Left forelimb (tissue), 1 donor: ENCODE measurements around the gene CCSER1.

ENCODE experiments used
- DNase-seq: peaks from one replicate; pipeline ENCODE4 v3.0.0-alpha.2; 2018; ENCODE audit warnings: low spot score

CCSER1 gene

GRCh38 chr4:90958256-90958895 is 831.2 kb downstream of the CCSER1 start:
- no peak for DNase-seq

- DNase-seq = no peak
Observed at GRCh38 chr4:90960433-90960832, 833.2 kb downstream of the CCSER1 start.

DNA sequence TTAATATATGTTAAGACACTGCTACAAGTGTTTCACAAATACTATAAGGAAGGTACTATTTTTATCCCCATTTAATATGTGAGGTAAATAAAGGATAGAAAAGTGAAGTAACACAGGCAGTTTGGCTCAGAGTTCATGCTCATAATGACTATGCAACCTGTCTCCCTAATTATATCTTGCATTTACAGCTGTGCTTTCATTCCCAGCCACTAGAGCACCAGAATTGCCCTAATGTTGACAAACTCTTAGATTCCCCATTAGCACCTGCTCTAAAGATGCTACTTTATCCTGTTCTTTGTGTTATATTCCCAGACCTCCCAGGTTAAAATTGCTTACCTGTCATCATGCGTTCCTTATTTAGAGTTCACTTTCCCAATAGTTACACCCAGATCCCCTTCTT is 833.6 kb downstream of the CCSER1 start:
- no peak for DNase-seq

GRCh38 chr4:90970021-90970420 is 842.8 kb downstream of the CCSER1 start:
- DNase-seq = no peak

GRCh38 chr4:90977726-90978125 is 850.5 kb downstream of the CCSER1 start:
- DNase-seq = no peak

GRCh38 chr4:90979556-90979955 is 852.4 kb downstream of the CCSER1 start:
- DNase-seq = no peak

GRCh38 chr4:90982813-90983212 is 855.6 kb downstream of the CCSER1 start:
- DNase-seq = no peak

DNA sequence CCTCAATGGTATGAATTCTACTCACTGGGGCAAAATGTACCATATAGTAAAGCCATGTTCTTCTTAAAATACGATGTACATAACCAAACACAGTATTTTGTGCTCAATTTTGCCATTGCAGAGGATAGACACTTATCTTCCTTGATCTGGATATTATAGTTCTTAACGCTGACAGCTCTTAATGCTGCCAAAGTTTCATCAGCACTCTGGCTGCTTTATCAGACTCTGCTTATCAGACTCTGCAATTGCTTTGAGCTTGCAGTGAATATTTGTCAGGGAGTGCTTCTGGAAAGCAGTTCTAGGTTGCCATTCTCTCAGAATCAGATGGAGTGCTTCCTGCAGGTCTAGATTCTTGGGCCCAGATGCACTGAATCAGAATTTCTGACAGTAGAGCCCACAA is 863.1 kb downstream of the CCSER1 start:
- DNase-seq = no peak

DNA sequence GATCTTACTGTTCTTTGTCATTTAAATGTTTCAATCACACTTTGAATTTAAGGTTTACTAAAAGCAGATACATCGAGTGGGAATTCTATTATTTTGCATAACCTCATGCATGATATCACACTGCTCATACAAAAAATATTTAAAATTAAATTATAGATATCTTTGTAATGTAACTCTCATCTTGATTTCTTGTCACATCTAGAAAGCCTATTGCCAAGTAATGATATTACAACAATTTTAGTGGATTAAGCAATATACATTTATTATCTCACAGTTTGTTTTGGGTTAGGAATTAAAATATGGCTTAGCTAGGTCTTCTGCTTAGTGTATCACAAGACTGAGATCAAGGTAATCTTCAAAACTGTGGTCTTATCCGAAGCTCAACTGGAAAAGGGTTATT is 865.0 kb downstream of the CCSER1 start:
- no peak for DNase-seq

DNA sequence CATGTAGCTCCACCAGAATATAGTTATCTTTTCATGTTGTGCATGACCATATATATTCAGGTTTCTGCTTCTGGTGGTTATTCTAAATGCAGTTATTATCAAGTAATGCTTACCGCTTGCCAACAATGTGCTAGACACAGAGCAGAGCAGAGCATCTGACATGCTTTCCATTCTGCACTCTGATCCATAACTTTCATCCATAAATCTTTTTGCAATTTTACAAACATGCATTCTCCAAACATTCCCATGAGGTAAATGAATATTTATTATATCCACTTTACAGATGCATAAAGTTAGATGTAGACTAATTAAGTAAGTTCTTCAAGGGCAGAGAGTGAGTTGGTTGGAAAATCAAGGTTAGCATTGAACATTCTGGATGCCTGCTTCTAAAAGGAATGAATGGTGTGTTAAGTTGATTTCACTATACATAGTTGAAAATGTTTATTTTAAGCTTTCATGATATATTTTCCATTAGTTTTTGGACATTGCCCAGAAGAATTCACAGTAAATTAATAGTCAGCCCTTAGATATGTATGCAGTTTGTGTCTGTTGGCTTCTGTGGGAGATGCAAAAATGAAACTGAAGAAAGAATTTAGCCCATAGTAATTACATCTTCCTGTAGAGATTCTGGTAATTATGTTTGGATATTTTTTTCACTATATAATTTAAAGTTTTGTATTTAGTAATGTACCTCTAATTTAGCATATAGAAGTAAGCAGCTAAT is 867.8 kb downstream of the CCSER1 start:
- DNase-seq = no peak

GRCh38 chr4:90995996-90996395 is 868.8 kb downstream of the CCSER1 start:
- DNase-seq = no peak

- no peak for DNase-seq
Observed at GRCh38 chr4:90996813-90997212, 869.6 kb downstream of the CCSER1 start.

DNA sequence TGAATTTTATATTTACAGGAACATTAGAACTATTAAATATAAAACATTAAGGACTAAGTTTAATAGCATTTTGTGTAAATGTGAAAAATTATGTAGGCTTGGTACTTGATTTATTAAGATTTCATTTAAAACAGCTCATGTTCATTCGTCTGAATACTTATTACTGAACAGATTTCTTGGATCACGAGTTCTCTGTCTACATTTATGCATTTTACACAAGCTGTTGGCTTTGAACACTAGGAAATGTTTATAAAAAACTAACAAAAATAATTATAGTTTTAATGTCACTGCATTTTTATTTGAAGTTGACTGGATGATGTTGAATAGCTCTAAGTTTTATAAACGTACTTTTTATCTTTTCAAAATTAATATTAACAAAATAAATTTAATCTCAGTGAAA is 888.7 kb downstream of the CCSER1 start:
- no peak for DNase-seq

- DNase-seq = no peak
Observed at GRCh38 chr4:91019513-91019912, 892.3 kb downstream of the CCSER1 start.

DNA sequence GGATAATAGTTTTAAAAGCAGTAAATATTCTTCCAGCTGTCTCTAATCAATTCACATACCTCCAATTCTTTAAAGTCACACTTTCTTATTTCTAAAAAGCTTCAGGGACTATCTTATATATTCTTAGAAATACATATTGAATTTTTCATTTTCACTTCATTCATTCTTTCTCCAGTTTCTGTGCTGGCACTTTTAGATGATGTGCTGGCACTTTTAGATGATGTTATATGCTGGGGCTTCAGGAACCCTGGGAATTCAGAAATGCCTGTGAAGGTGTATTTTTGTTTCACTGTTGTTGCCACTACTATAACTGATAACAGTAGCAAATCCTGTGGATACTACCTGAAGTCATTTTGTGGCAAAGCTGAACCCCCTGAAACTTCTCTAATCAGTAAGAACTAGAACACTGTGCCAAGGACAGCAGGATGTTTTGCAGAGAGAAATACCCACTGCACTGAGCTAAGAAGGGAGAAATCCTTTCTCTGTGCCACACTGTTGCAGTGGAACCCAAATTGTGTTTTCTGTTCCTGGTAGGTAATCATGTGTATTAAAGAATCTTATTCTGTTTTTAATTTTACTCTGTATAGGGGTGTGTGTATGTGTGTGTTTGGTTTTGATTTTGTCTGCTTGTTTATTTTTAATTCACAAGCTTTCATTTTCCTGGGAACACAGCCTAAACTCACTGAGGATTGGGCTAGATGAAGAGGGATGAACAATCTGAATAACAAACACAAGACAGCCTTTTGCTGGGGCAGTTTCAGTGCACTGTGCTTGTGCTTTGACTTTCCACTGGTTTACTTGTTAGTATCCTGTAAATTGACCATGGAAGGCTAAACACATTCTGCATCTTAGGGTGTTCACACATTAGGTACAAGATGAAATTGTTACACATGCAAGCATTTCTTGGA is 898.3 kb downstream of the CCSER1 start:
- no peak for DNase-seq

DNA sequence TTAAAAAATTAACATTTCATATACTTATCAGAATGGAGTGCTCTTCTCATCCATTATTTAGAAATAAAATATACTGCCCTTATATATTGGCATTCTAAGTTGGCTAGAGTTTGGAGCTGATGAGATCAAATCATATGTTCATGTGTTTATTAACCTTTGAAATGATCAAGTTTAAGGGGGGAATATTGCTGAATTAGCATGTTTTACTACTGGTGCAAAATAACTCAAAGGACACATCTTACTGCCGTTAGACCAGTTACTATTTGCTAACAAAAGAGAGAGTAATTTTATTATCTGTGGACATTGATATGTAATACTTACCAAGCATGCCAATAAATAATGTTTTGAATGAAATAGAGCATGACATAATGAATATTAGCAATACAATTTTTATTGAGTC is 901.0 kb downstream of the CCSER1 start:
- DNase-seq = no peak

DNA sequence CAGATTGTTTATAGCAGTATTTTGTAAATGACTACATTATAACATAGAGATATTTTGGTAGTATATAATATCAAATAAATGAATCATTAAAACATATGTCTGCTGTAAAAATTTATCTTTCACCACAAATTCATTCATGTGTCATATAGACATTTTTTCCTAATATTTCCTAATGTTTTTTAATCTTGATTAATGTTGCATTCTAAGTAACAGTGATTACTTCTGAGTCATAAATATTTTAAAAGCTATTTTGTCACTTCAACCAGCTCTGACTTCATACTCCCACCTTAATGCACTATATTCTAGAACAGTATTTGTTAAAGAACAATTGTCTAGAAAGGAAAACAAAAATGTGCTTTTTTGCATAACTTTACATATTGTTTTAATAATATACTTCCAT is 904.6 kb downstream of the CCSER1 start:
- no peak for DNase-seq

DNA sequence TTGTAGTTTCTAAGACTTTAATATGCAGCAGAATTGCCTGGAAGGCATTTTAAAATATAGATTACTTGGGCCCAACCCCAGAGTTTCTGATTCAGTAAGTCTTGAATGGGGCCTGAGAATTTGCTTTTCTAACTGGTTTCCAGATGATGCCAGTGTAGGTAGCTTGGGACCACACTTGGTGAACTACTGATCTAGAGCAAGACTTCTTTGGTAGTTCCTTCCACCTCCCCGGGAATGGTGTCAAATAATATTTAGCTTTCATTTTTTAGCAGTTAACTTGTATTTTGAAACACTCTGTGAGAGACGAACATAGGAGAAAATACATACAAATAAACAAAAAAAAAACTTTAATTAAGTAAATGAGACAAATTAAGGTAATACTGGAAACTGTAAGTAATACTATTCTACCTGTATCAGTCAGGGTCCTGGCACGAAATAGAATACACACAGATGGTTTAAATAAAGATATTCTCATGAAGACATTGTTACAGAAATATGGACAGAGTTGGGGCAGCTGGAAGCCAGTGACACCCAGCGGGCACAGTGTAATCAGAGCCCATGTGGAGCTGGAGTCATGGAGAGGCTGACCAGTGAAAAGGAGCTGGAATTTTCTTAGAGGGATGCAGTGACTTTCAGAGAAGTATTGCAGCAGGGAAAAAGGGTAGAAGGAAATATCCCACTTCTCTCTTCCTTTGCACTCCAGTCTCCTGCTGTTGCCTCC is 905.7 kb downstream of the CCSER1 start:
- DNase-seq = no peak

- no peak for DNase-seq
Observed at GRCh38 chr4:91035276-91035675, 908.1 kb downstream of the CCSER1 start.

DNA sequence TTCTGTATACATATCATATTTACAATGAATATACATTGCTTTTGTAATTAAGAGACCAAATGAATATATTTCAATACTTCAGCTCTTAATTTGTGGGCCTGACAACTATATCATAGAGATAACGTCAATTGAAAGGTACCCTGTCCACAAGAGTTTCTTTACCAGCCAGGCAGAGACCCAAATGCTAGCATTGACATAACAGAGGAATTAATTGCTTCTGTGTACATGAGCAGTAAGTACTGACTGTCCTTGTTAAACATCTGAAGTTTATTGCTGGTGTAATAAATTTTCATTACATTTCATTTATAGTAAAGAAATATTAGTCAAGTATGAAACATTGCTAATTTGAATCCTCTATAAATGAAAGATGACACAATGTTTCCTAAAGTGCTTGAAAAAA is 910.8 kb downstream of the CCSER1 start:
- DNase-seq = no peak

DNA sequence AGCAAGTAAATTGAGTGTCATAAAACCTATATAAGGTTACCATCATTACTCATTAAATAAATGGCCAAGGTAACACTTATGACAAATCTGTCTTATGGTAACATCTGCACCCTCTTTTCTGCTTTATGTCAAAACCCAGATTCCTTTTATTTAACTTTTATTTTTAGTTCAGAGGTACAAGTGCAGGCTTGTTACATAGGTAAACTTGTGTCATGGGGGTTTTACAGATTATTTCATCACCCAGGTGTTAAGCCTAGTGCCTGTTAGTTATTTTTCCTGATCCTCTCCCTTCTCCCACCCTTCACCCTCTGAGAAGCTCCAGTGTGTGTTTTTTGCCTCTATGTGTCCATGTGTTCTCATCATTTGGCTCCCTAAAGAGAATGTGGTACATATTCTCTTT is 930.7 kb downstream of the CCSER1 start:
- DNase-seq = no peak

GRCh38 chr4:91058345-91058744 is 931.2 kb downstream of the CCSER1 start:
- no peak for DNase-seq
